SU-DHL-6 (cell line): Measurements from ENCODE around the gene EIF4EBP2.

Experiments
- H2AFZ ChIP-seq: fragments of 200-600 bp; sonication (generic); 2 replicates; pipeline ENCODE4 v1.6.1; 2014; ENCODE audit warnings: low read depth, mild to moderate bottlenecking, moderate library complexity, mixed read lengths, antibody characterized with exemption, low read length; ENCODE audit not compliant: severe bottlenecking
- H3F3A ChIP-seq: fragments of 200-600 bp; shearing (Covaris generic); 2 replicates; pipeline ENCODE4 v1.6.0; 2016; ENCODE audit warnings: antibody characterized with exemption, mild to moderate bottlenecking; ENCODE audit not compliant: insufficient read depth
- H3K27ac ChIP-seq: fragments of 200-600 bp; sonication (generic); 2 replicates; pipeline ENCODE4 v1.5.1; 2016; ENCODE audit warnings: low read depth, mild to moderate bottlenecking, low read length, moderate library complexity, mixed read lengths
- H3K27me3 ChIP-seq: fragments of 200-600 bp; sonication (generic), shearing (Covaris generic); 2 replicates; pipeline ENCODE4 v1.6.0; 2014; ENCODE audit warnings: mild to moderate bottlenecking, low read length
- H3K36me3 ChIP-seq: fragments of 200-600 bp; sonication (generic); 2 replicates; pipeline ENCODE4 v1.6.1; 2014; ENCODE audit warnings: mild to moderate bottlenecking, low read length, mixed read lengths
- H3K4me2 ChIP-seq: fragments of 300-600, 200-600 bp; shearing (Covaris generic), sonication (generic); 2 replicates; pipeline ENCODE4 v1.6.0; 2014; ENCODE audit warnings: low read length, low read depth, mild to moderate bottlenecking; ENCODE audit not compliant: poor library complexity, severe bottlenecking
- H3K4me3 ChIP-seq: fragments of 200-600 bp; sonication (generic); 2 replicates; pipeline ENCODE4 v1.5.1; 2014; ENCODE audit warnings: antibody characterized with exemption, low read length, mild to moderate bottlenecking, mixed read lengths; ENCODE audit not compliant: insufficient read depth, poor library complexity, severe bottlenecking
- H3K79me2 ChIP-seq: fragments of 200-600 bp; sonication (generic); 2 replicates; pipeline ENCODE4 v1.6.1; 2014; ENCODE audit warnings: mild to moderate bottlenecking, low read length, moderate library complexity; ENCODE audit not compliant: insufficient read depth
- H3K9ac ChIP-seq: fragments of 200-600 bp; sonication (generic); 2 replicates; pipeline ENCODE4 v1.7.0; 2014; ENCODE audit warnings: mild to moderate bottlenecking, low read length
- H3K9me2 ChIP-seq: fragments of 200-600 bp; sonication (generic); replicated peaks from 2 replicates; pipeline ENCODE4 v1.6.1; 2014; ENCODE audit warnings: low read length; ENCODE audit not compliant: insufficient read depth
- H3K9me3 ChIP-seq: fragments of 200-600 bp; sonication (generic); 2 replicates; pipeline ENCODE4 v1.6.1; 2014; ENCODE audit warnings: low read length, mixed read lengths; ENCODE audit not compliant: insufficient read depth
- H4K20me1 ChIP-seq: fragments of 200-600 bp; sonication (generic); 2 replicates; pipeline ENCODE4 v1.6.1; 2014; ENCODE audit warnings: low read depth, mild to moderate bottlenecking, antibody characterized with exemption, low read length, moderate library complexity, mixed read lengths
- EZH2phosphoT487 ChIP-seq: fragments of 200-600 bp; sonication (generic), shearing (Covaris generic); conservative IDR thresholded peaks from 2 replicates; pipeline ENCODE4 v1.6.1; 2018; ENCODE audit warnings: mild to moderate bottlenecking, antibody characterized with exemption, low read length, moderate library complexity, mixed read lengths
- TF ChIP-seq, protein P1 (sequence below): fragments of 200-600 bp; sonication (generic); IDR thresholded peaks from one replicate; pipeline ENCODE4 v1.5.1; 2017; ENCODE audit warnings: antibody characterized with exemption, mild to moderate bottlenecking, low read length, moderate library complexity; ENCODE audit not compliant: insufficient read depth, poor library complexity, severe bottlenecking

The EIF4EBP2 gene

GRCh38 chr10:70363971-70364771, 39.8 kb upstream of the EIF4EBP2 start:
- TF ChIP-seq, protein P1, sequence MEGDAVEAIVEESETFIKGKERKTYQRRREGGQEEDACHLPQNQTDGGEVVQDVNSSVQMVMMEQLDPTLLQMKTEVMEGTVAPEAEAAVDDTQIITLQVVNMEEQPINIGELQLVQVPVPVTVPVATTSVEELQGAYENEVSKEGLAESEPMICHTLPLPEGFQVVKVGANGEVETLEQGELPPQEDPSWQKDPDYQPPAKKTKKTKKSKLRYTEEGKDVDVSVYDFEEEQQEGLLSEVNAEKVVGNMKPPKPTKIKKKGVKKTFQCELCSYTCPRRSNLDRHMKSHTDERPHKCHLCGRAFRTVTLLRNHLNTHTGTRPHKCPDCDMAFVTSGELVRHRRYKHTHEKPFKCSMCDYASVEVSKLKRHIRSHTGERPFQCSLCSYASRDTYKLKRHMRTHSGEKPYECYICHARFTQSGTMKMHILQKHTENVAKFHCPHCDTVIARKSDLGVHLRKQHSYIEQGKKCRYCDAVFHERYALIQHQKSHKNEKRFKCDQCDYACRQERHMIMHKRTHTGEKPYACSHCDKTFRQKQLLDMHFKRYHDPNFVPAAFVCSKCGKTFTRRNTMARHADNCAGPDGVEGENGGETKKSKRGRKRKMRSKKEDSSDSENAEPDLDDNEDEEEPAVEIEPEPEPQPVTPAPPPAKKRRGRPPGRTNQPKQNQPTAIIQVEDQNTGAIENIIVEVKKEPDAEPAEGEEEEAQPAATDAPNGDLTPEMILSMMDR: peak; percentile 86
- TF ChIP-seq EZH2phosphoT487: no peak
- no peak overlapping the region for H3K4me2 ChIP-seq
- no peak overlapping the region for H3K27ac ChIP-seq
- H3K4me3 ChIP-seq: no peak overlapping the region
- no peaks in the 10 kb centered on the region for H3K9me2 ChIP-seq
- H3K9me3 ChIP-seq: no peaks in the 10 kb centered on the region
- peaks cover 4% of the 10 kb centered on the region; the same call in 1 of the 2 replicates for H3K79me2 ChIP-seq
- H3K36me3 ChIP-seq: no peaks in the 10 kb centered on the region
- H2AFZ ChIP-seq: no peak overlapping the region
- H3F3A ChIP-seq: no peaks in the 10 kb centered on the region; the same call in 1 of the 2 replicates
- H3K9ac ChIP-seq: no peak overlapping the region
- H3K27me3 ChIP-seq: no peaks in the 10 kb centered on the region
- H4K20me1 ChIP-seq: no peaks in the 10 kb centered on the region; the same call in 1 of the 2 replicates

DNA sequence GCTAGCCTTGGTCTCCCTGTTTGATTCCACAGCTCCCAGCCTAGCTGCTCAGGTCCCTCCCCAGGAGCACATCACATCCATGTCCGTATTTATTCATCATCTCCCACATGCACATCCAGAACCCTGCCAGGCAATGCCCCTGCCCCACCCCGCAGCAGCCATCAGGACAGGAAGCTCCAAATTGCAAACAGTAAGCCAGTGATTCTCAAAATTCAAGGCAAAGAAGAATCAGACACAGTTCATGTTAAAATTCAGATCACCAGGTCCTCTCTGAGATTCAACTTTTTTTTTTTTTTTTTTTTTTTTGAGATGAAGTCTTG, 39.2 kb upstream of the EIF4EBP2 start:
- H3K9me2 ChIP-seq: no peaks in the 10 kb centered on the region
- no peak overlapping the region for H3K4me2 ChIP-seq
- H4K20me1 ChIP-seq: no peaks in the 10 kb centered on the region
- no peaks in the 10 kb centered on the region for H3K36me3 ChIP-seq
- no peak overlapping the region for H3K9ac ChIP-seq
- peaks cover 4% of the 10 kb centered on the region; the same call in 1 of the 2 replicates for H3K79me2 ChIP-seq
- no peak overlapping the region for H3K4me3 ChIP-seq
- no peaks in the 10 kb centered on the region for H3K9me3 ChIP-seq
- H3F3A ChIP-seq: no peaks in the 10 kb centered on the region; the same call in 1 of the 2 replicates
- no peak overlapping the region for H3K27ac ChIP-seq
- H2AFZ ChIP-seq: no peak overlapping the region
- no peaks in the 10 kb centered on the region for H3K27me3 ChIP-seq
- no peak for TF ChIP-seq EZH2phosphoT487
- TF ChIP-seq, protein P1: peak; percentile 8

DNA sequence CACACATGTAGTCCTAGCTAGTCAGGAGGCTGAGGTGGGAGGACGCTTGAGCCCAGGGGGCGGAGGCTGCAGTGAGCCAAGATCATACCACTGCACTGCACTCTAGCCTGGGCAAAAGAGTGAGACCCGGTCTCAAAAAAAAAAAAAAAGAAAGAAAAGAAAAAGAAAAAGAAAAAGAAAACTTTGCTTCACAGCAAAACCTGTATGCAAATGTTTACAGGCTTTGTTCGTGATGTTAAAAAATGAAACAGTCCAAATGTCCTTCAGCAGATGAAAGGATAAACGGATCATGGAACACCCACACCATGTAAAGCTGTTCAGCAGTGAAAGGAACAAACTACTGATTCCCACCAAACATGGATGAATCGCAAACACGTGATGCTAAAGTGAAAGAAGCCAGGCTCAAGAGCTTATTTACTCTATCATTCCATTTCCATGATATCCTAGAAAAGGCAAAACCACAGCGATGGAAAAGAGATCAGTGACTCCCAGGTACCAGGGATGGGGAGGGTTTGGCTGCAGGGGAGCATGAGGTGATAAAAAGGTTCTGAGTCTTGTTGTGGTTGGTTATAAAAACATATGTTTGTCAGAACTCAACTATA, 36.6 kb upstream of the EIF4EBP2 start:
- H2AFZ ChIP-seq: no peak overlapping the region
- H3K9ac ChIP-seq: no peak overlapping the region
- no peaks in the 10 kb centered on the region for H3K9me2 ChIP-seq
- no peaks in the 10 kb centered on the region; the same call in 1 of the 2 replicates for H3F3A ChIP-seq
- no peaks in the 10 kb centered on the region for H3K36me3 ChIP-seq
- 0 out of 2 replicates have a peak, but pooled peaks cover 4% of the 10 kb centered on the region for H3K79me2 ChIP-seq
- no peaks in the 10 kb centered on the region for H4K20me1 ChIP-seq
- no peak overlapping the region for H3K27ac ChIP-seq
- no peaks in the 10 kb centered on the region for H3K27me3 ChIP-seq
- H3K4me2 ChIP-seq: no peak overlapping the region
- no peaks in the 10 kb centered on the region for H3K9me3 ChIP-seq
- H3K4me3 ChIP-seq: no peak overlapping the region
- TF ChIP-seq, protein P1: no peak
- TF ChIP-seq EZH2phosphoT487: no peak
